NCI-H510A (cell line): ENCODE measurements around the gene PARP8.
"Not testable (repeated sequence)": the region's sequence is repeated elsewhere in the genome, so short reads cannot be mapped to it uniquely, and the experiment has no call there.

Source experiments
- DNase-seq: peaks from one replicate; lab custom pipeline; 2025; lab: John Stamatoyannopoulos, UW

PARP8 gene

GRCh38 chr5:50666261-50667022, at the start of gene PARP8:
PARP8 (plus strand) TSS chr5:50666637; CDS start chr5:50667096, 459 bp downstream.
- no peak for DNase-seq

- no peak for DNase-seq
These were observed 42.8 kb upstream of the PARP8 start for GRCh38 chr5:50623666-50624065.

GRCh38 chr5:50634866-50635265, 31.6 kb upstream of the PARP8 start:
- DNase-seq, result not testable (repeated sequence)

- DNase-seq, result not testable (repeated sequence)
These were observed 28.9 kb upstream of the PARP8 start for GRCh38 chr5:50637576-50637975.

DNA sequence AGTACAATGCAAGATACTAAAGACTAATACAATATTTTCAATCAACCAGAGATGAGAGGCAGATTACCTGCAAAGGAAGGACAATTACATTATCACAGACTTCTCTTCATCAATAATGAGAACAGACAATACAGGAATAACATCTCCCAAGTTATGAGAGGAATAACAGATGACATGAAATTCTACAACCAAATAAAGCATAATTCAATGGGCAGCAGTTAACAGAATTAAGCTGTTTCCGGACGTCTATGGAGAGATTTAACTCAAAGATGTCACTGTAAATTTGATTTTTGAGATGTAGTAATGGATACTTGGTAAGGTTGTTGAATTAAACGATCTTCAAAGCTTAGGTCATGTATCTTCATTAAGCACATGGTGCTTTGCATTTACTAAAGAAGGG, 19.8 kb upstream of the PARP8 start:
- DNase-seq, result no peak

- DNase-seq, result no peak
These were observed 18.7 kb upstream of the PARP8 start for GRCh38 chr5:50647726-50648125.

GRCh38 chr5:50653946-50654345, 12.5 kb upstream of the PARP8 start:
- DNase-seq, result no peak

- DNase-seq, result no peak
These were observed 11.2 kb upstream of the PARP8 start for GRCh38 chr5:50655067-50655809.

GRCh38 chr5:50655810-50656205, 10.6 kb upstream of the PARP8 start:
- no peak for DNase-seq

GRCh38 chr5:50657044-50657443, 9.4 kb upstream of the PARP8 start:
- DNase-seq, result no peak

- no peak for DNase-seq
These were observed 8.2 kb upstream of the PARP8 start for GRCh38 chr5:50658246-50658645.

DNA sequence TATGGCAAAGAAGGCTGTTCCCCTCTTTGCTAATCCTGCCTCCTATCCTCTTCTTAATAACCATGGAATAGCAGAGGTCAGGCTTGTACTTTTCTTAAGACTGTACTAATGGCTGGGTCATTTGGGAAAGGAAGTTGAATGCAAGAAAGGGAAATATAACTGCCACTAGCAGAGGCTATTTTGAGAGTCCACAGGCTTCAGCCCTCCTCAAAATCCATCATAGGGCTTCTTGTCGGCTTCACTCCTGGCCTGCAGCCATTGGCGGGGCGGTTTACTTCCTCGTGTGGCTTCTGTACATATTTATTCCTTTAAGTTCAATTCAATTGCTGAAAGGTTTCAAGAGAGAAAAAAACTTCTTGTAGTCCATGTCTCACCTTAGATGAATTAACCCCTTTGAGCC, 2.8 kb upstream of the PARP8 start:
- DNase-seq, result no peak

- no peak for DNase-seq
These were observed 1.3 kb upstream of the PARP8 start for GRCh38 chr5:50665091-50665490.

GRCh38 chr5:50665761-50666202, 655 bp upstream of the PARP8 start:
- DNase-seq, result not testable (repeated sequence)

DNA sequence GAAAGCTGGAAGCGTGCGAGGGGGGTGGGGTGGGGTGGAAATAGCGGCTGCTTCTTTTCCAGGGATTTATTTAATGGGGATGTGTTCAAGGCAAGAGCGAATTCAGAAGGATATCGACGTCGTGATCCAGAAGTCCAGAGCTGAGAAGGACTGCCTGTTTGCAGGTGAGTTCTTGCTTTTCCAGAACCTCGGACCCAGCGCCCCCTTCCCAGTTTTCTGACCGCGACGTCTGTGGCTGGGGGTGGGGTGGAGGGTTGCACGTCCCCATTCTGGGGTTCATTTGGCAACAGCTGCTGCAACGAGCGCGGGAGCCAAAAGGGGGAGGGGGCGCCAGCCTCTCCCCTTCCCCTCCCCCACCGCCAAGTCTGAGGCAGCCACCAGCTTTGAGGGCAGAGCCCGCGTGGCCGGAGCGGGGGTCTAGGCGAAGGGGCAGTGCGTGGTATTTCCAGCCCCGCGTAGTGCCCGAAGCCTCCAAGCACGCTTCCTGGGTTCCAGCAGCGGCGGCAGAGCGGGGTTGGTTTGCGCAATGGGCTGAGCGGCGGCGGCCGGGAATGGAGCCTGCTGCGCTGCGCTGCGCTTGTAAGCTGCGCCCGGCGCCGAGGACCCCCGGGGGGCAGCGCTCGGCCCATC, 701 bp downstream of the PARP8 start:
- DNase-seq, result no peak

GRCh38 chr5:50667653-50668595, 1.5 kb downstream of the PARP8 start:
- DNase-seq, result no peak

GRCh38 chr5:50668636-50669035, 2.2 kb downstream of the PARP8 start:
- DNase-seq, result not testable (repeated sequence)

- no peak for DNase-seq
These were observed 6.2 kb downstream of the PARP8 start for GRCh38 chr5:50672663-50673062.

DNA sequence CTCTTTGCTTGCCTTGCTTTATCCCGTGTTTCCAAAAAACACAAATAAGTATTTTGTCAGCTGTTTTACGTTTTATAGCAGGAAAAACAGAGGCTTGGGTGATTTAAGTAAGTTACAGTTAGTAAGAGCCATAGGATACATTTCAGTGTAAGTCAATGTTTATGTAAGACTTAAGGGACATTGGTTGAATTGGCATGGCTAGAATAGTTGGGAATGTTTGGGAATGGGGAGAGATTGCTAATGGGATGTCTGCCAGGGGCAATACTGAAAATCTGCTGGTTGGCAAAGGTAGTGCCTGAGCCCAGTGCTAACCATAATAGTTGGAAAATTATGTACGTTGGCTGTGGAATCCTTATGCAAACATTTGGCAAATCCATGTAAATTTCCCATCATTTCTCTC, 7.0 kb downstream of the PARP8 start:
- DNase-seq, result not testable (repeated sequence)

DNA sequence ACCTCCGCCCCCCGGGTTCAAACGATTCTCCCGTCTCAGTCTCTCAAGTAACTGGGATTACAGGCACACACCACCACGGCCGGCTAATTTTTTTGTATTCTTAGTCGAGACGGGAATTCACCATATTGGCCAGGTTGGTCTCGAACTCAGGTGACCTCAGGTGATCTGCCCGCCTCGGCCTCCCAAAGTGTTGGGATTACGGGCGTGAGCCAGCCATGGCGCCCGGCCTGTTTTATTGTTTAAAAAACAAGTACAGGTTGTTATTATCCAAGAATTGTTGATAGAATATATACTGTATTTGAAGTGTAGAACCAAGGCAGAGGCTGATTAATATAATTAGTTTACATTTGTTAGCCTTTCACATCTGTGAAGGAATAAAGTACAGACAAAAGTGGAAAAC, 8.9 kb downstream of the PARP8 start:
- DNase-seq, result no peak

DNA sequence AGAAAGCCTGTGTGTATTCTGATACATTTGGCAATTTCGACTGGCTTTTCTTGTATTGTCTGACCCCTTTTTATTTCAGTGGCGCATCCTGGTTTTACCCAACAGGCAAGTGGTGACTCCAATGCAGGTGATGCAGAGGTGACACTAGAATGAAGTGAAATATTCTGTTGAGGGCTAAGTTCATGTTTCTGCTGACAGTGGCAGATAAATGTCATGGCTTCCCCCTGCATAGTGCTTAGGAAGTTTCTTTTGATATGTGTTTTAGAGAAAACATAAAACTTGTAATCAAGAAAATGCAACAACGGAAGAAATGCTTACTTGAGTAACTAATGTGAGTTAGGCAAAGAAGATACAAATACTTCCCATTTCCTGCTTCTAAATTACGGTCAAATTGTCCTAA, 13.1 kb downstream of the PARP8 start:
- DNase-seq, result not testable (repeated sequence)

- no peak for DNase-seq
These were observed 18.3 kb downstream of the PARP8 start for GRCh38 chr5:50684721-50685120.
